HCT116 (cell line): ENCODE results near the gene CABLES1. TPM values are rescaled to one million over a fixed set of nuclear protein-coding genes. Genes with fewer than 3 reads are reported as not detected.

Experiments
- ATAC-seq: fragments of 200-7000 bp; cut with Tn5 transposase; 2 replicates; pipeline ENCODE4 v1.9.1; 2020; ENCODE audit warnings: mild to moderate bottlenecking, moderate library complexity
- BruUV-seq: library from RNA; stranded (reverse); fragments of 400-500 nt; replicated peaks from 2 replicates; lab custom pipeline; 2021; lab: Mats Ljungman, UMichigan
- CTCF ChIA-PET: fragments of 300-600 bp; sonication (Branson Sonifier 250); formaldehyde crosslinking; loops from one replicate; lab custom pipeline; 2021; ENCODE audit warnings: antibody characterized with exemption; lab: Charles Lee
- POLR2A ChIA-PET: fragments of 300-600, 350-600 bp; sonication (Branson Sonifier 250); formaldehyde crosslinking; loops from one replicate; lab custom pipeline; 2021; ENCODE audit warnings: antibody characterized with exemption; lab: Charles Lee
- RAD21 ChIA-PET, 2 experiments: fragments of 300-600 bp; sonication (Branson Sonifier 250); formaldehyde crosslinking; loops; one replicate each; lab custom pipeline; 2023; ENCODE audit warnings: low total read pairs in 2 of 2; ENCODE audit not compliant: uncharacterized antibody in 2 of 2, unreplicated experiment in 2 of 2, low non-redundant PET in 1 of 2; lab: Charles Lee
- DNase-seq: peaks from one replicate; pipeline ENCODE4 v3.0.0-alpha.2; 2010; ENCODE audit warnings: low read depth, low spot score
- H2AFZ ChIP-seq: fragments of 200-600 bp; shearing (Covaris generic), sonication (generic); 2 replicates; pipeline ENCODE4 v1.6.1; 2017; ENCODE audit warnings: low read depth, mixed run types, mixed read lengths, antibody characterized with exemption, low read length; ENCODE audit not compliant: poor library complexity, severe bottlenecking
- H3K27ac ChIP-seq: 2 replicates; pipeline ENCODE4 v1.5.1; 2012; ENCODE audit warnings: low read depth, low read length
- H3K27me3 ChIP-seq: fragments of 200-600 bp; sonication (generic); 2 replicates; pipeline ENCODE4 v1.6.1; 2016; ENCODE audit warnings: mixed run types, low read length, mixed read lengths; ENCODE audit not compliant: insufficient read depth
- H3K36me3 ChIP-seq, 2 experiments: fragments of 200-500 bp in 1 of 2; fragments of 200-600 bp in 1 of 2; sonication (Bioruptor generic) in 1 of 2; sonication (generic) in 1 of 2; 2 replicates each; pipeline versions ENCODE4 v1.5.1 to v1.6.1; 2014 to 2016; ENCODE audit warnings: low read length in 2 of 2, inconsistent platforms in 1 of 2, mixed read lengths in 1 of 2, mixed run types in 1 of 2; ENCODE audit not compliant: insufficient read depth in 2 of 2, control insufficient read depth in 1 of 2
- H3K4me1 ChIP-seq, 2 experiments: fragments of 200-600 bp in 1 of 2; sonication (generic) in 1 of 2; 2 replicates each; pipeline versions ENCODE4 v1.5.1 to v1.6.1; 2012 to 2017; ENCODE audit warnings: low read length in 2 of 2, inconsistent platforms in 1 of 2, mild to moderate bottlenecking in 1 of 2, mixed read lengths in 1 of 2, mixed run types in 1 of 2, moderate library complexity in 1 of 2; ENCODE audit not compliant: insufficient read depth in 2 of 2, control insufficient read depth in 1 of 2
- H3K4me2 ChIP-seq: fragments of 200-600 bp; sonication (generic); 2 replicates; pipeline ENCODE4 v1.6.1; 2017; ENCODE audit warnings: mixed run types, low read length, mixed read lengths
- H3K4me3 ChIP-seq, 2 experiments: fragments of 200-600 bp in 1 of 2; sonication (generic) in 1 of 2; replicated peaks in 1 of 2; 2 replicates each; pipeline ENCODE4 v1.5.1; 2011 to 2016; ENCODE audit warnings: low read length in 2 of 2, control low read depth in 1 of 2, low read depth in 1 of 2, mild to moderate bottlenecking in 1 of 2, mixed read lengths in 1 of 2, mixed run types in 1 of 2
- H3K79me2 ChIP-seq: fragments of 200-600 bp; sonication (generic); 2 replicates; pipeline ENCODE4 v1.6.1; 2017; ENCODE audit warnings: mild to moderate bottlenecking, mixed run types, low read length, moderate library complexity, mixed read lengths; ENCODE audit not compliant: insufficient read depth
- H3K9ac ChIP-seq: fragments of 200-600 bp; sonication (generic); 2 replicates; pipeline ENCODE4 v1.6.1; 2016; ENCODE audit warnings: low read length, mixed read lengths
- H3K9me2 ChIP-seq: fragments of 200-600 bp; sonication (generic), shearing (Covaris generic); 2 replicates; pipeline ENCODE4 v1.6.1; 2017; ENCODE audit warnings: mixed run types, mild to moderate bottlenecking, moderate library complexity; ENCODE audit not compliant: insufficient read depth
- H3K9me3 ChIP-seq, 2 experiments: fragments of 200-500 bp in 1 of 2; fragments of 200-600 bp in 1 of 2; sonication (Bioruptor generic) in 1 of 2; sonication (generic) in 1 of 2; 2 replicates each; pipeline ENCODE4 v1.6.1; 2014 to 2017; ENCODE audit warnings: low read length in 2 of 2, mixed read lengths in 2 of 2, inconsistent platforms in 1 of 2, low read depth in 1 of 2, mild to moderate bottlenecking in 1 of 2, mixed run types in 1 of 2, moderate library complexity in 1 of 2; ENCODE audit not compliant: control insufficient read depth in 1 of 2, insufficient read depth in 1 of 2
- H4K20me1 ChIP-seq: fragments of 200-600 bp; sonication (generic), shearing (Covaris generic); 2 replicates; pipeline ENCODE4 v1.6.1; 2017; ENCODE audit warnings: mixed run types, mild to moderate bottlenecking, moderate library complexity; ENCODE audit not compliant: insufficient read depth
- CBX3 ChIP-seq: IDR thresholded peaks from 2 replicates; pipeline ENCODE4 v1.6.1; 2012; ENCODE audit warnings: low read depth
- CTCF ChIP-seq, 3 experiments: fragments of 200-600 bp in 1 of 3; sonication (generic) in 1 of 3; IDR thresholded peaks in 2 of 3; conservative IDR thresholded peaks in 1 of 3; 2 replicates each; pipeline ENCODE4 v1.5.1; 2012 to 2017; ENCODE audit warnings: low read depth in 2 of 3, low read length in 2 of 3, antibody characterized with exemption in 1 of 3, borderline replicate concordance in 1 of 3, control low read depth in 1 of 3, mild to moderate bottlenecking in 1 of 3, mixed read lengths in 1 of 3, mixed run types in 1 of 3, moderate library complexity in 1 of 3; ENCODE audit not compliant: insufficient read depth in 1 of 3
- ELF1 ChIP-seq: IDR thresholded peaks from 2 replicates; pipeline ENCODE4 v1.6.1; 2012; ENCODE audit warnings: low read depth, borderline replicate concordance
- FOSL1 ChIP-seq: IDR thresholded peaks from 2 replicates; pipeline ENCODE4 v1.6.1; 2012; ENCODE audit warnings: low read depth
- MAX ChIP-seq: IDR thresholded peaks from 2 replicates; pipeline ENCODE4 v1.6.1; 2012
- POLR2AphosphoS5 ChIP-seq: IDR thresholded peaks from 2 replicates; pipeline ENCODE4 v1.6.1; 2011; ENCODE audit warnings: mild to moderate bottlenecking, low read depth, low read length, moderate library complexity
- TCF7L2 ChIP-seq: IDR thresholded peaks from 2 replicates; pipeline ENCODE4 v1.7.0; 2011; ENCODE audit warnings: borderline replicate concordance, inconsistent platforms; ENCODE audit not compliant: insufficient read depth, insufficient read length; ENCODE audit errors: extremely low read depth
- YY1 ChIP-seq: IDR thresholded peaks from 2 replicates; pipeline ENCODE4 v1.6.1; 2011; ENCODE audit warnings: low read length, low read depth, moderate library complexity, mild to moderate bottlenecking; ENCODE audit not compliant: insufficient replicate concordance; ENCODE audit errors: extremely low read depth
- ZFX ChIP-seq: fragments of 450-650 bp; IDR thresholded peaks from 2 replicates; pipeline ENCODE4 v1.6.1; 2017
- intact Hi-C: fragments of 100-400 bp; cut with micrococcal nuclease; formaldehyde crosslinking; loops from 2 replicates; pipeline ENCODE4 v1.10.0; 2022
- total RNA-seq: library from RNA; stranded (reverse); gene quantifications from one replicate; pipeline ENCODE4 v1.2.1, GENCODE V29; 2021; ENCODE audit not compliant: unreplicated experiment
- TF ChIP-seq, protein P1 (sequence below): IDR thresholded peaks from 2 replicates; pipeline ENCODE4 v1.6.1; 2012

CABLES1 gene
- total RNA-seq, 1 experiment from 2014 or later, result 7.7 TPM

DNA sequence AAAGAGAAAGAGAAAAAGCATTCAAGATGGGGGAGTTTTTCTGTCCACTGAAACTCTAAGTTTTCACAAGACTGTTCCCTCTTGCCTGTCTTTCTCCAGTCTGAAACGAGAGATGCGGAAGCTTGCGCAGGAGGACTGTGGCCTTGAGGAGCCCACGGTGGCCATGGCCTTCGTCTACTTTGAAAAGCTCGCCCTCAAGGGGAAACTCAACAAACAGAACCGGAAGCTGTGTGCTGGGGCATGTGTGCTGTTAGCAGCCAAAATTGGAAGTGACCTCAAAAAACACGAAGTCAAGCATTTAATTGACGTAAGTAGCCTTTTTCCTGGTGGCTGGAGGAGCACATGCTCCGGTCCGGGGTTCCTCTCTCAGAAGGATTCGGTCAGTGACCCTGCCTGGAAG lies 118.3 kb downstream of the CABLES1 start:
- RAD21 ChIA-PET, result no interaction called here
- CTCF ChIA-PET, result no interaction called here
- Histone ChIP-seq H3K36me3 (no peaks in the 10 kb centered on the region; a peak in 1 of 4 replicates), H4K20me1 (no peaks in the 10 kb centered on the region), H2AFZ (no peak overlapping the region), H3K4me1 (peaks cover 0 to 9% of the 10 kb centered on the region in 2 experiments; a peak in 1 of 4 replicates), H3K9ac (no peak overlapping the region), H3K79me2 (no peaks in the 10 kb centered on the region), H3K9me2 (no peaks in the 10 kb centered on the region), H3K4me2 (no peak overlapping the region), H3K4me3 (no peak overlapping the region), H3K27ac (no peak overlapping the region), H3K27me3 (no peaks in the 10 kb centered on the region)
- intact Hi-C loops, result no loop called here
- no peak for DNase-seq
- BruUV-seq, result no TSS peak
- ATAC-seq, result no peak
- POLR2A ChIA-PET, result no interaction called here
- TF ChIP-seq FOSL1 (no peak), YY1 (no peak), CBX3 (no peak), CTCF (IDR thresholded peaks at IDR 0.05 in 2 of 3, conservative IDR thresholded peaks at IDR 0.05 in 1 of 3; ENCODE audit: borderline replicate concordance in 1 of 3, insufficient read depth in 1 of 3, low read depth in 2 of 3, low read length in 2 of 3) (no peak), ELF1 (no peak)
- TF ChIP-seq, all 23 proteins: peak for 0
- 0 out of 4 replicates have a peak, but pooled peaks cover 0 to 3% of the 10 kb centered on the region in 2 experiments for H3K9me3 ChIP-seq

DNA sequence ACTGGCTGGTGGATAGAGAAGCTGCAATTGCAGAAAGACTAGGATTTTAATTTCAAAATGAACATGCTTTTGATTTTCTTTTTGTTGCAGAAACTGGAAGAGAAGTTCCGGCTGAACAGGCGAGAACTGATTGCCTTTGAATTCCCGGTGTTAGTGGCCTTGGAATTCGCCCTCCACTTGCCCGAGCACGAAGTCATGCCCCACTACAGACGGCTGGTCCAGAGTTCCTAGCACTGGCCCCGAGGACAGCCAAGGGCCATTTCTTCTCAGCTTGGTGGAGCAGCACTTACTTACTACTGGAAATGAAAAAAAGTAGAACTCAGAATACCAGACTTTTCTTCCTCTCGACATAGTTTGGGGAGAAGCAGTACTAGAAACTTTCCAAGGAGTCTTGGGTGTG lies 121.9 kb downstream of the CABLES1 start:
- intact Hi-C loops, result no loop called here
- no peak for DNase-seq
- Histone ChIP-seq H2AFZ (no peak overlapping the region), H3K79me2 (no peaks in the 10 kb centered on the region), H3K9ac (no peak overlapping the region), H3K4me3 (no peak overlapping the region)
- ChIA-PET POLR2A (no interaction called here), CTCF (no interaction called here)
- TF ChIP-seq ZFX, result no peak
- no peak for TF ChIP-seq TCF7L2
- TF ChIP-seq YY1, result no peak
- TF ChIP-seq, protein P1, sequence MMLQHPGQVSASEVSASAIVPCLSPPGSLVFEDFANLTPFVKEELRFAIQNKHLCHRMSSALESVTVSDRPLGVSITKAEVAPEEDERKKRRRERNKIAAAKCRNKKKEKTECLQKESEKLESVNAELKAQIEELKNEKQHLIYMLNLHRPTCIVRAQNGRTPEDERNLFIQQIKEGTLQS, result no peak
- TF ChIP-seq POLR2AphosphoS5, result no peak
- no peak for TF ChIP-seq MAX
- TF ChIP-seq, all 23 proteins: peak for 0
- no peaks in the 10 kb centered on the region for H4K20me1 ChIP-seq
- no TSS peak for BruUV-seq
- H3K27me3 ChIP-seq, result no peaks in the 10 kb centered on the region
- ATAC-seq, result no peak
- H3K36me3 ChIP-seq, result no peaks in the 10 kb centered on the region; a peak in 1 of 4 replicates
- H3K27ac ChIP-seq, result no peak overlapping the region
- H3K9me2 ChIP-seq, result no peaks in the 10 kb centered on the region
- H3K4me2 ChIP-seq, result no peak overlapping the region
- no peaks in the 10 kb centered on the region for H3K9me3 ChIP-seq
- no peaks in the 10 kb centered on the region; a peak in 1 of 4 replicates for H3K4me1 ChIP-seq
- RAD21 ChIA-PET, result no interaction called here
